Activated T-helper 2 cell treated with anti-CD3 and anti-CD28 coated beads, Interferon-gamma antibody, Interleukin-2, Interleukin-4, amounts not matched to agents 10 μg/mL and 5 μg/mL and 100 μg/mL, durations not matched to agents 14 hours and 24 hours and 36 hours (primary cell): ENCODE results near the gene DCLK3. TPM values are rescaled to one million over a fixed set of nuclear protein-coding genes. Genes with fewer than 3 reads are reported as not detected.

ENCODE experiments used
- DNase-seq: peaks from one replicate; pipeline ENCODE4 v3.0.0; 2021; ENCODE audit warnings: low spot score
- H3K27ac Mint-ChIP-seq: one replicate; pipeline ENCODE4 v1.8.0; 2021; ENCODE audit warnings: mixed read lengths
- H3K27me3 Mint-ChIP-seq: one replicate; pipeline ENCODE4 v1.8.0; 2021; ENCODE audit warnings: low read depth, mixed read lengths
- H3K36me3 Mint-ChIP-seq: one replicate; pipeline ENCODE4 v1.8.0; 2021; ENCODE audit warnings: low read depth, mixed read lengths
- H3K4me1 Mint-ChIP-seq: one replicate; pipeline ENCODE4 v1.8.0; 2021; ENCODE audit warnings: low read depth, mixed read lengths
- H3K4me3 Mint-ChIP-seq: one replicate; pipeline ENCODE4 v1.8.0; 2021; ENCODE audit warnings: low read depth, mild to moderate bottlenecking, moderate library complexity, mixed read lengths
- H3K9me3 Mint-ChIP-seq: one replicate; pipeline ENCODE4 v1.8.0; 2021; ENCODE audit warnings: mixed read lengths
- intact Hi-C: fragments of 100-400 bp; cut with micrococcal nuclease; formaldehyde crosslinking; loops from one replicate; pipeline ENCODE4 v1.15.1; 2023
- total RNA-seq: library from RNA; stranded (reverse); gene quantifications from 2 replicates; pipeline ENCODE4 v1.2.3, GENCODE V29; 2022

The DCLK3 gene
- total RNA-seq, 1 donor from 2014 or later: not detected

GRCh38 chr3:36751326-36751725 lies 13.0 kb downstream of the DCLK3 start:
- Mint-ChIP-seq H3K9me3 (no peaks in the 10 kb centered on the region), H3K27me3 (peaks cover 16% of the 10 kb centered on the region), H3K27ac (no peak overlapping the region), H3K36me3 (no peaks in the 10 kb centered on the region), H3K4me1 (no peaks in the 10 kb centered on the region), H3K4me3 (no peak overlapping the region)
- intact Hi-C loops: no loop called here
- no peak for DNase-seq

GRCh38 chr3:36750737-36751136 lies 13.6 kb downstream of the DCLK3 start:
- Mint-ChIP-seq H3K27ac (no peak overlapping the region), H3K27me3 (peaks cover 13% of the 10 kb centered on the region)

DNA sequence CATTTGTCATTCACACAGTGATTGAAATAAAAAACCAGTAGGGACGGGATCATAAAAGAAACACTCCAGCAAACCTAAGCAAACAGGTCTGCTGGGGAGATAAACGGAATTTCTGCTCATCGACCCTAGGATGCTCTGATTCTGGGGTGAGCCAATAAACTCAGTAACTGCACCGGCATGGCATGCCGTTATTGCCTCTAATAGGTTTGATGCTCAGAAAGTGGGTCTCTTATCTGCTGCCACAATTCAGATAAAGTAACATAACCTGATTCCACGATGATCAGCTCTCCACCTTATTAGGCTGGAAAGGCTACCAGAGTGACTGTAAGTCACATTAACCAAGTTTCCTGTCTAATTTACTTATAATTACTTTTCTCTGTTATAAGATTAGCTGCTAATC lies 19.6 kb downstream of the DCLK3 start:
- no peak for DNase-seq
- no peak overlapping the region for H3K4me3 Mint-ChIP-seq
- H3K36me3 Mint-ChIP-seq: no peaks in the 10 kb centered on the region
- H3K27me3 Mint-ChIP-seq: peaks cover 24% of the 10 kb centered on the region
- H3K27ac Mint-ChIP-seq: no peak overlapping the region
- intact Hi-C loops: no loop called here
- H3K9me3 Mint-ChIP-seq: no peaks in the 10 kb centered on the region
- H3K4me1 Mint-ChIP-seq: peaks cover 2% of the 10 kb centered on the region

More at GRCh38 chr3:36750737-36751136, 13.6 kb downstream of the DCLK3 start:
- H3K4me1 Mint-ChIP-seq: no peaks in the 10 kb centered on the region
- no peak overlapping the region for H3K4me3 Mint-ChIP-seq
- H3K9me3 Mint-ChIP-seq: no peaks in the 10 kb centered on the region
- intact Hi-C loops: no loop called here
- no peaks in the 10 kb centered on the region for H3K36me3 Mint-ChIP-seq
- DNase-seq: no peak

DNA sequence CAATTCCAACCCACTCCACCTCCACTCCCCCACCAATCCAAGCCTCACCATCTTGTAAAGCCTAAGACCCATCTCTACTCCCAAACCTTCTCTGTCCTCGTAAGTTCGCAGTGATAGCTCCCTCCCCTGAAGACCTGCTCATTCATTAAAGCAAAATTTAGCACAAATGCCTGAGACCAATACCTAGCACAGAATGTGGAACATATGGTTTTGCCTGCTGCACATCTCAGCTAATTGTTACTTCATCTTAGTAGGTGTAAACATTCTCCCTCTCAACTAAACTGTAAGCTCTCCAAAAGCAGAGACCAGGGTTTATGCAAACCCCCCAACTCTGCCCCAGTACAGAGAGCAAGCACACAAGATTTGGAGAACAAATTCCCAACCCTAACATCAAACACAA lies 20.5 kb downstream of the DCLK3 start:
- Mint-ChIP-seq H3K4me3 (no peak overlapping the region), H3K27ac (no peak overlapping the region), H3K4me1 (peaks cover 2% of the 10 kb centered on the region), H3K36me3 (no peaks in the 10 kb centered on the region), H3K9me3 (no peaks in the 10 kb centered on the region), H3K27me3 (peaks cover 24% of the 10 kb centered on the region)
- no peak for DNase-seq
- intact Hi-C loops: no loop called here

- Mint-ChIP-seq H3K9me3 (no peaks in the 10 kb centered on the region), H3K27ac (no peak overlapping the region), H3K4me1 (peaks cover 2% of the 10 kb centered on the region), H3K36me3 (no peaks in the 10 kb centered on the region), H3K4me3 (no peak overlapping the region), H3K27me3 (peaks cover 22% of the 10 kb centered on the region)
- no peak for DNase-seq
- intact Hi-C loops: no loop called here
These were observed 23.1 kb downstream of the DCLK3 start for GRCh38 chr3:36741285-36741684.

DNA sequence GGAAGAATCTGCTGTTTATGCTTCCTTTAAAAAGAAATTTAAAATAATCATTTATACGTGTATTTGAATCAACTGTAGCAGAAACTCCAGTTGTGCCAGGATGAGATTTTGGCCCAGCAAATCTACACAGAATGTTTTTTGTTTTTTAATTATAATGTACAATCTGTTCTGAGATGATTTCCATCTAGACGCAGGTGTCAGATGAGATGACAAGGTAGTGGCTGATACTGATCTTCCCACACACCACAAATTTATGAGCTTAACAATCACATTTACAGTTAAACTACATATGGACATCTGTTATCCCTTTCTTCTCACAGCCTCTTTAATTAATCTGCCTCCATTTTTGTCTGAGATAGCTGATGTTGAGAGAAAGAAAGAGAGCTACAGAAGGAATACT lies 23.6 kb downstream of the DCLK3 start:
- H3K4me1 Mint-ChIP-seq: peaks cover 2% of the 10 kb centered on the region
- no peak for DNase-seq
- H3K36me3 Mint-ChIP-seq: no peaks in the 10 kb centered on the region
- H3K9me3 Mint-ChIP-seq: no peaks in the 10 kb centered on the region
- intact Hi-C loops: no loop called here
- no peak overlapping the region for H3K27ac Mint-ChIP-seq
- H3K4me3 Mint-ChIP-seq: no peak overlapping the region
- peaks cover 19% of the 10 kb centered on the region for H3K27me3 Mint-ChIP-seq

DNA sequence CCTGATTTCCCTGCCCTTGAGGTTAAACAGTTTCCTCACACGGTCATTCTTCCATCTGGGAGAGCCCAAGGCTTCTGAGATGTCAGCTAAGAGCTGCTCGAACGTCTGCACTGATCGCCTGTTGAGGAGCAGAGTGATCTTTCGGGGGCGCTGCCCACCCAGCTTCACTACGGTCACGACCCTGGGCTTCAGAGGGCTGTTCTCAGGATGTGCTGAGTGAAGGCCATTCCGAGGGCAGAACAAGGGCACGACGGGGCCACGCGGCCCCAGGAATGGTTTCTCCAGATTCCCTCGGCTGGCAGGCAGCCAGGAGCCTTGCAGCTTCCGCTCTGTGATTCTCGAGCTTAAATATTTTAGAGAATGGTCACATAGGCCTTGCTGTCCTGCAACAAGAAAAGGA lies 25.7 kb downstream of the DCLK3 start:
- Mint-ChIP-seq H3K4me3 (no peak overlapping the region), H3K36me3 (no peaks in the 10 kb centered on the region)
- intact Hi-C loops: no loop called here

DNA sequence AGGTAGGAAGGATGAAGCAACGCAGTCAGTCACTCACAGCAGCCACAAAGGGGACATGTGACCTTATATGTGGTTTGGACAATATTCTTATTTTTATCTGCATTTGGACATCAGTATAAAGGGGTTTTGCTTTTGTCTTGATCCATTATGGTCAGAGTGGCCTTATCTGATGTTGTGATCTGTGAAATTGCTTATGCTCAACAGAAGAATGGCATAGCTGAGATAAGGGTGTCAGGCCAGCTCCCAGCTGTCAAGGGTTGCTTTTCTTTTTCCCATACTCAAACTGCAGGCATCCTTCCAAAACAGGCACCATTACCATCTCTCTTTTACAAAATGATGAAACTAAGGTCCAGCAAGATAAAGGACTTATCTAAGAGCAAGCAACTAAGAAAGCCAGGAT lies 28.1 kb downstream of the DCLK3 start:
- DNase-seq: no peak
- Mint-ChIP-seq H3K4me3 (no peak overlapping the region), H3K4me1 (peaks cover 2% of the 10 kb centered on the region), H3K27me3 (peaks cover 10% of the 10 kb centered on the region), H3K27ac (no peak overlapping the region), H3K9me3 (no peaks in the 10 kb centered on the region), H3K36me3 (no peaks in the 10 kb centered on the region)
- intact Hi-C loops: no loop called here

More for the DNA sequence above, 25.7 kb downstream of the DCLK3 start:
- DNase-seq: no peak
- peaks cover 13% of the 10 kb centered on the region for H3K27me3 Mint-ChIP-seq
- H3K9me3 Mint-ChIP-seq: no peaks in the 10 kb centered on the region
- no peak overlapping the region for H3K27ac Mint-ChIP-seq
- H3K4me1 Mint-ChIP-seq: peaks cover 2% of the 10 kb centered on the region

DNA sequence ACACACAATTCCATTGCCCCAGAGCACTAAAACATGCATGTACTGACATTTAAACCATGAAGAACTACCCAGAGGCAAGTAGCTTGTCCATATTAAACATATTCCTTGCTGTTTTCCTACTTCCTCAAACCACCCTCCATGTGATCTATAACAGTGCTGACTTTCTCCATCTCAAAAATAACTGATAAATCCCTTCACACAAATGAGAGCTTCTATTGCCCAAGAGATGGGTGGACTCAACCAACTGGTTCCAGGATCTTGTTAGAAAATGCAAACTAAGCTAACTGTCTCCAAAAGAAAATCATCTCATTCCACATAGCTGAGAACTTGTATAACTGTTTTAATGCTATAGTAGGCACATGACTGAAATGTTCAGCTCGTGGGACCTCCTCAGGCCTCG lies 29.6 kb downstream of the DCLK3 start:
- Mint-ChIP-seq H3K4me1 (no peaks in the 10 kb centered on the region), H3K9me3 (no peaks in the 10 kb centered on the region), H3K4me3 (no peak overlapping the region), H3K27me3 (peaks cover 6% of the 10 kb centered on the region), H3K36me3 (no peaks in the 10 kb centered on the region), H3K27ac (no peak overlapping the region)
- intact Hi-C loops: no loop called here
- DNase-seq: no peak

DNA sequence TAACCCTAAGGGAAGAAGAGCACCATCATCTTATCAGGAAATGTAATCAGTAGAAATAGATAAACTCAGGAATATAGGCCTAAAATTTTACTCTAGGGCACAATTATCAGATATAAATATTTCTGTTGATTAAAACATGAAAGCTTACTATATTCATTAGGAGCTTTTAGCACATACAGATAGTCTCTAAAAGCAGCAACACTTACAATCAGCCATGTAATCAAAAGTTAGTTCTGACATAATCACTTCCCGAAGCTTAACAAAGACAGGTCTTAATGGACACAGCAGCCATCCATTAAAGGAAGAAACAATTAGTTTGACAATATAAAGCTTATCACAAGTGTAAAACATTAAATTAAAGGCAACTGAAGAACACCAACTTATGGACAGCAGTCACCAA lies 30.6 kb downstream of the DCLK3 start:
- Mint-ChIP-seq H3K27ac (no peak overlapping the region), H3K4me3 (no peak overlapping the region), H3K27me3 (peaks cover 6% of the 10 kb centered on the region), H3K4me1 (no peaks in the 10 kb centered on the region), H3K36me3 (no peaks in the 10 kb centered on the region), H3K9me3 (no peaks in the 10 kb centered on the region)
- DNase-seq: no peak
- intact Hi-C loops: no loop called here

GRCh38 chr3:36733162-36733696 lies 31.1 kb downstream of the DCLK3 start:
- DNase-seq: no peak
- H3K4me1 Mint-ChIP-seq: no peaks in the 10 kb centered on the region
- peaks cover 6% of the 10 kb centered on the region for H3K27me3 Mint-ChIP-seq
- H3K27ac Mint-ChIP-seq: no peak overlapping the region
- H3K9me3 Mint-ChIP-seq: no peaks in the 10 kb centered on the region
- H3K4me3 Mint-ChIP-seq: no peak overlapping the region
- no peaks in the 10 kb centered on the region for H3K36me3 Mint-ChIP-seq
- intact Hi-C loops: no loop called here

DNA sequence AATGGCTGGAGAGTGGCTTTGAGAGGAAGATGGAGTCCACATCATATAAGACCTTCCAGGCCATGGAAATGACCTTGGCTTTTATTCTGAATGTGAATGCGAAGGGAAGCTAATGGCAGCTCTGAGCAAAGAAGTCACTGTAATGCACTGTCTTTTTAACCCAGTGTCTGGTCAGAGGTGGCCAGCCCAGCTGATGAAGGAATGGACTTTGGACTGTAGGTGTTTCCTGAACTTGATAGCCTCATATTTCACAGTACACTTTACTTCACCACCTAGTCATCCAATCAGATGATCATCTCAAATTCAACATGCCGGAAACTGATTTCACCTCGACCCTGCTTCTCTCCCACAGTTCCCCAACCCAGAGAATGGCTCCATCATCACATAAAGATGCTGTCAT lies 33.4 kb downstream of the DCLK3 start:
- H3K27me3 Mint-ChIP-seq: peaks cover 8% of the 10 kb centered on the region
- no peak for DNase-seq
- H3K9me3 Mint-ChIP-seq: no peaks in the 10 kb centered on the region
- no peaks in the 10 kb centered on the region for H3K4me1 Mint-ChIP-seq
- H3K27ac Mint-ChIP-seq: no peak overlapping the region
- intact Hi-C loops: no loop called here
- H3K4me3 Mint-ChIP-seq: no peak overlapping the region
- H3K36me3 Mint-ChIP-seq: no peaks in the 10 kb centered on the region

- no peak overlapping the region for H3K27ac Mint-ChIP-seq
- H3K4me1 Mint-ChIP-seq: no peaks in the 10 kb centered on the region
- peaks cover 8% of the 10 kb centered on the region for H3K27me3 Mint-ChIP-seq
- no peaks in the 10 kb centered on the region for H3K9me3 Mint-ChIP-seq
- H3K4me3 Mint-ChIP-seq: no peak overlapping the region
- no peak for DNase-seq
- no peaks in the 10 kb centered on the region for H3K36me3 Mint-ChIP-seq
- intact Hi-C loops: loop anchor here (1.0 kb wide), 2 partner anchors 140 to 229 kb away; no protein-coding TSS in a partner anchor
These were observed 34.9 kb downstream of the DCLK3 start for GRCh38 chr3:36729204-36730056.
